ENCODE measurements around the gene CYB5RL. TPM values are rescaled to one million over a fixed set of nuclear protein-coding genes. Genes with fewer than 3 reads are reported as not detected.

CYB5RL gene
- total and polyA plus RNA-seq, 2 of the 13 experiments (the other 11 are each of a cell fraction or from before 2014, with no cell fraction given), result 3.7 to 5.0 TPM

- H3K9me3 ChIP-seq (ENCODE audit: low read length), result no peaks in the 10 kb centered on the region
- H3K4me3 ChIP-seq (replicated peaks in 1 of 3; ENCODE audit: insufficient read depth in 1 of 3, low read depth in 2 of 3, low read length in 3 of 3), result no peak overlapping the region
- no TSS peak for BruUV-seq (replicated peaks)
- ATAC-seq, result no peak
- intact Hi-C loops (cut with micrococcal nuclease; ENCODE audit: unreplicated experiment), result no loop called here
- no peak for FAIRE-seq
- in situ Hi-C loops (cut with HindIII; ENCODE audit: extremely low pct_ligation_motif_present, low pct_unique_long_range_greater_than_20kb), result no loop called here
- H3K36me3 ChIP-seq (replicated peaks in 1 of 2; ENCODE audit: control insufficient read depth in 1 of 2, insufficient read depth in 2 of 2, low read length in 2 of 2), result no peaks in the 10 kb centered on the region
- ChIA-PET POLR2A (no interaction called here), CTCF (ENCODE audit: low intra/inter-chr PET ratio, low total read pairs) (no interaction called here)
- H4K20me1 ChIP-seq (ENCODE audit: insufficient read depth, low read length), result no peaks in the 10 kb centered on the region
- no peak overlapping the region for H3K9ac ChIP-seq (ENCODE audit: insufficient read depth, low read depth, low read length)
- DNase-seq (ENCODE audit: low spot score), result no peak
- WGBS (ENCODE audit: low lambda C conversion rate), result 29% methylated on average over 1 of the region's 3 CpGs
- H3K4me2 ChIP-seq (ENCODE audit: low read depth, low read length), result no peak overlapping the region
- H3K79me2 ChIP-seq (ENCODE audit: insufficient read depth, low read length), result no peaks in the 10 kb centered on the region
- no peak overlapping the region for H2AFZ ChIP-seq (ENCODE audit: low read length)
- H3K27ac ChIP-seq (ENCODE audit: extremely low read length, insufficient read depth, low read length), result no peak overlapping the region
- peaks cover 35% of the 10 kb centered on the region for H3K4me1 ChIP-seq (ENCODE audit: insufficient read depth, low read length)
- no peaks in the 10 kb centered on the region for H3K27me3 ChIP-seq (ENCODE audit: control insufficient read depth in 1 of 2, insufficient read depth in 2 of 2, low read length in 2 of 2)
- no peak for TF ChIP-seq IKZF1 (IDR thresholded peaks at IDR 0.05)
- TF ChIP-seq ATF2 (CRISPR knock-in tag; IDR thresholded peaks at IDR 0.05), result no peak
- no peak for TF ChIP-seq CEBPZ (IDR thresholded peaks at IDR 0.05; ENCODE audit: low read length)
- no peak for TF ChIP-seq ZNF432 (CRISPR knock-in tag; IDR thresholded peaks at IDR 0.05; ENCODE audit: borderline replicate concordance)
- TF ChIP-seq NRL (CRISPR knock-in tag; IDR thresholded peaks at IDR 0.05; ENCODE audit: borderline replicate concordance), result no peak
- no peak for TF ChIP-seq STAT5B (CRISPR knock-in tag; IDR thresholded peaks at IDR 0.05)
- no peak for TF ChIP-seq PLRG1 (conservative IDR thresholded peaks at IDR 0.05)
- no peak for TF ChIP-seq ZNF383 (CRISPR knock-in tag; IDR thresholded peaks at IDR 0.05; ENCODE audit: borderline replicate concordance)
- no peak for TF ChIP-seq KLF15 (CRISPR knock-in tag; IDR thresholded peaks at IDR 0.05; ENCODE audit: borderline replicate concordance)
- TF ChIP-seq SMARCE1 (IDR thresholded peaks at IDR 0.05; ENCODE audit: borderline replicate concordance), result no peak
- TF ChIP-seq, protein P1, sequence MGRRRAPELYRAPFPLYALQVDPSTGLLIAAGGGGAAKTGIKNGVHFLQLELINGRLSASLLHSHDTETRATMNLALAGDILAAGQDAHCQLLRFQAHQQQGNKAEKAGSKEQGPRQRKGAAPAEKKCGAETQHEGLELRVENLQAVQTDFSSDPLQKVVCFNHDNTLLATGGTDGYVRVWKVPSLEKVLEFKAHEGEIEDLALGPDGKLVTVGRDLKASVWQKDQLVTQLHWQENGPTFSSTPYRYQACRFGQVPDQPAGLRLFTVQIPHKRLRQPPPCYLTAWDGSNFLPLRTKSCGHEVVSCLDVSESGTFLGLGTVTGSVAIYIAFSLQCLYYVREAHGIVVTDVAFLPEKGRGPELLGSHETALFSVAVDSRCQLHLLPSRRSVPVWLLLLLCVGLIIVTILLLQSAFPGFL (CRISPR knock-in tag; IDR thresholded peaks at IDR 0.05), result no peak
- TF ChIP-seq ZBTB20 (CRISPR knock-in tag; IDR thresholded peaks at IDR 0.05; ENCODE audit: borderline replicate concordance, low read depth), result no peak
- TF ChIP-seq TEF (CRISPR knock-in tag; IDR thresholded peaks at IDR 0.05), result no peak
- TF ChIP-seq ZNF264 (CRISPR knock-in tag; IDR thresholded peaks at IDR 0.05), result no peak
- no peak for TF ChIP-seq ELF1 (CRISPR knock-in tag; IDR thresholded peaks at IDR 0.05)
Measured at GRCh38 chr1:54163051-54163450, 36.8 kb downstream of the CYB5RL start.
